PC-9 (cell line): ENCODE data around the gene NPIPB2. TPM values are rescaled to one million over a fixed set of nuclear protein-coding genes. Genes with fewer than 3 reads are reported as not detected.
A peak's percentile ranks its signal among the peaks of the same experiment; 100 is the strongest.

Experiments
- BruUV-seq: library from RNA; stranded (reverse); fragments of 400-500 nt; replicated peaks from 2 replicates; lab custom pipeline; 2021; lab: Mats Ljungman, UMichigan
- CTCF ChIA-PET: fragments of 300-600 bp; sonication (Branson Sonifier 250); formaldehyde crosslinking; loops from one replicate; lab custom pipeline; 2022; ENCODE audit warnings: antibody characterized with exemption; lab: Charles Lee
- POLR2A ChIA-PET: fragments of 300-600 bp; sonication (Branson Sonifier 250); formaldehyde crosslinking; loops from one replicate; lab custom pipeline; 2022; ENCODE audit warnings: antibody characterized with exemption; ENCODE audit not compliant: unreplicated experiment; lab: Charles Lee
- DNase-seq, 2 experiments: peaks; one replicate each; pipeline versions ENCODE4 v3.0.0 to v3.0.0-alpha.2; 2015 to 2022; ENCODE audit warnings: mixed read lengths in 1 of 2
- H2AFZ ChIP-seq: fragments of 200-600 bp; sonication (generic); 2 replicates; pipeline ENCODE4 v1.8.1; 2017; ENCODE audit warnings: antibody characterized with exemption
- H3F3A ChIP-seq: fragments of 200-600 bp; sonication (generic); 2 replicates; pipeline ENCODE4 v1.8.1; 2017; ENCODE audit warnings: antibody characterized with exemption, mild to moderate bottlenecking, low read depth; ENCODE audit not compliant: insufficient read depth
- H3K27ac ChIP-seq: fragments of 200-600 bp; sonication (generic); 2 replicates; pipeline ENCODE4 v1.6.1; 2016; ENCODE audit warnings: mixed run types
- H3K27me3 ChIP-seq: fragments of 200-600 bp; sonication (generic); 2 replicates; pipeline ENCODE4 v1.6.1; 2016; ENCODE audit warnings: low read depth, mixed run types; ENCODE audit not compliant: insufficient read depth
- H3K36me3 ChIP-seq: fragments of 200-600 bp; sonication (generic); 2 replicates; pipeline ENCODE4 v1.6.1; 2016; ENCODE audit warnings: low read depth, mixed run types
- H3K4me1 ChIP-seq: fragments of 200-600 bp; sonication (generic); replicated peaks from 2 replicates; pipeline ENCODE4 v1.6.1; 2016; ENCODE audit warnings: mixed run types; ENCODE audit not compliant: insufficient read depth
- H3K4me2 ChIP-seq: fragments of 200-600 bp; sonication (generic); 2 replicates; pipeline ENCODE4 v1.6.1; 2017; ENCODE audit warnings: mixed run types
- H3K4me3 ChIP-seq: fragments of 200-600 bp; sonication (generic); 2 replicates; pipeline ENCODE4 v1.6.1; 2016; ENCODE audit warnings: mixed run types
- H3K79me2 ChIP-seq: fragments of 200-600 bp; sonication (generic); 2 replicates; pipeline ENCODE4 v1.6.1; 2017; ENCODE audit warnings: low read depth, mixed run types
- H3K9me2 ChIP-seq: fragments of 200-600 bp; sonication (generic); 2 replicates; pipeline ENCODE4 v1.8.1; 2017; ENCODE audit warnings: mild to moderate bottlenecking; ENCODE audit not compliant: insufficient read depth
- H3K9me3 ChIP-seq: fragments of 200-600 bp; sonication (generic); 2 replicates; pipeline ENCODE4 v1.8.1; 2016; ENCODE audit warnings: low read depth; ENCODE audit not compliant: insufficient read depth
- H4K20me1 ChIP-seq: fragments of 200-600 bp; sonication (generic); 2 replicates; pipeline ENCODE4 v1.8.1; 2017; ENCODE audit not compliant: insufficient read depth
- EZH2 ChIP-seq: fragments of 200-600 bp; sonication (generic); IDR thresholded peaks from 2 replicates; pipeline ENCODE4 v1.8.0; 2017; ENCODE audit warnings: antibody characterized with exemption, low read depth
- intact Hi-C: fragments of 100-400 bp; cut with micrococcal nuclease; formaldehyde crosslinking; loops from one replicate; pipeline ENCODE4 v1.10.0; 2022; ENCODE audit not compliant: unreplicated experiment
- total RNA-seq: library from RNA; stranded (reverse); gene quantifications from 2 replicates; pipeline ENCODE4 v1.2.3, GENCODE V29; 2021
- TF ChIP-seq, protein P1 (sequence below): fragments of 200-600 bp; sonication (generic); conservative IDR thresholded peaks from 2 replicates; pipeline ENCODE4 v1.6.1; 2017; ENCODE audit warnings: mixed run types, antibody characterized with exemption, mild to moderate bottlenecking, moderate library complexity

Gene NPIPB2
- total RNA-seq, 1 experiment from 2014 or later: 43.3 TPM

GRCh38 chr16:11950388-11950787 is 8.5 kb upstream of the NPIPB2 start:
- Histone ChIP-seq H3K4me1 (peaks cover 2% of the 10 kb centered on the region; the same call in 1 of the 2 replicates), H3K9me2 (no peaks in the 10 kb centered on the region), H3K9me3 (no peaks in the 10 kb centered on the region), H3K4me2 (no peak overlapping the region), H3K27me3 (no peaks in the 10 kb centered on the region), H3K36me3 (no peaks in the 10 kb centered on the region), H3F3A (peaks cover 7% of the 10 kb centered on the region; the same call in 1 of the 2 replicates), H3K4me3 (no peak overlapping the region), H2AFZ (no peak overlapping the region), H4K20me1 (no peaks in the 10 kb centered on the region), H3K27ac (no peak overlapping the region), H3K79me2 (no peaks in the 10 kb centered on the region)
- TF ChIP-seq, protein P1, sequence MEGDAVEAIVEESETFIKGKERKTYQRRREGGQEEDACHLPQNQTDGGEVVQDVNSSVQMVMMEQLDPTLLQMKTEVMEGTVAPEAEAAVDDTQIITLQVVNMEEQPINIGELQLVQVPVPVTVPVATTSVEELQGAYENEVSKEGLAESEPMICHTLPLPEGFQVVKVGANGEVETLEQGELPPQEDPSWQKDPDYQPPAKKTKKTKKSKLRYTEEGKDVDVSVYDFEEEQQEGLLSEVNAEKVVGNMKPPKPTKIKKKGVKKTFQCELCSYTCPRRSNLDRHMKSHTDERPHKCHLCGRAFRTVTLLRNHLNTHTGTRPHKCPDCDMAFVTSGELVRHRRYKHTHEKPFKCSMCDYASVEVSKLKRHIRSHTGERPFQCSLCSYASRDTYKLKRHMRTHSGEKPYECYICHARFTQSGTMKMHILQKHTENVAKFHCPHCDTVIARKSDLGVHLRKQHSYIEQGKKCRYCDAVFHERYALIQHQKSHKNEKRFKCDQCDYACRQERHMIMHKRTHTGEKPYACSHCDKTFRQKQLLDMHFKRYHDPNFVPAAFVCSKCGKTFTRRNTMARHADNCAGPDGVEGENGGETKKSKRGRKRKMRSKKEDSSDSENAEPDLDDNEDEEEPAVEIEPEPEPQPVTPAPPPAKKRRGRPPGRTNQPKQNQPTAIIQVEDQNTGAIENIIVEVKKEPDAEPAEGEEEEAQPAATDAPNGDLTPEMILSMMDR: no peak
- no peak for TF ChIP-seq EZH2
- BruUV-seq: no TSS peak
- ChIA-PET POLR2A (no interaction called here), CTCF (no interaction called here)
- no peak for DNase-seq
- intact Hi-C loops: no loop called here

- H4K20me1 ChIP-seq: no peaks in the 10 kb centered on the region
- H3K4me2 ChIP-seq: no peak overlapping the region
- H3K4me1 ChIP-seq: no peaks in the 10 kb centered on the region
- ChIA-PET POLR2A (no interaction called here), CTCF (interaction anchor here (1.2 to 1.3 kb wide), 2 partner anchors 34 to 118 kb away, joined by 3 to 6 read pairs; partner anchors contain the start of gene GSPT1)
- no peak overlapping the region for H3K4me3 ChIP-seq
- H3K27me3 ChIP-seq: no peaks in the 10 kb centered on the region
- H3K79me2 ChIP-seq: no peaks in the 10 kb centered on the region
- peak; percentile 50 to 53 for DNase-seq
- H2AFZ ChIP-seq: no peak overlapping the region
- no TSS peak for BruUV-seq
- H3K9me2 ChIP-seq: no peaks in the 10 kb centered on the region
- no peak overlapping the region for H3K27ac ChIP-seq
- intact Hi-C loops: loop anchor here (1.0 kb wide), 1 partner anchor 119 kb away; no protein-coding TSS in a partner anchor
- no peaks in the 10 kb centered on the region for H3K36me3 ChIP-seq
- peaks cover 4% of the 10 kb centered on the region; the same call in 1 of the 2 replicates for H3F3A ChIP-seq
- H3K9me3 ChIP-seq: no peaks in the 10 kb centered on the region
- TF ChIP-seq EZH2: no peak
- TF ChIP-seq, protein P1: peak; percentile 67
Observed at GRCh38 chr16:11949527-11949926, 7.7 kb upstream of the NPIPB2 start.

- no peaks in the 10 kb centered on the region for H3K79me2 ChIP-seq
- H3K27me3 ChIP-seq: no peaks in the 10 kb centered on the region
- H3K4me2 ChIP-seq: no peak overlapping the region
- no peak for DNase-seq
- no peak overlapping the region for H2AFZ ChIP-seq
- BruUV-seq: no TSS peak
- intact Hi-C loops: loop anchor here (1.0 kb wide), 1 partner anchor 119 kb away; no protein-coding TSS in a partner anchor
- no peak overlapping the region for H3K4me3 ChIP-seq
- no peaks in the 10 kb centered on the region for H3K9me3 ChIP-seq
- no peaks in the 10 kb centered on the region for H4K20me1 ChIP-seq
- H3K27ac ChIP-seq: no peak overlapping the region
- H3K36me3 ChIP-seq: no peaks in the 10 kb centered on the region
- H3F3A ChIP-seq: peaks cover 4% of the 10 kb centered on the region; the same call in 1 of the 2 replicates
- POLR2A ChIA-PET: no interaction called here
- TF ChIP-seq EZH2: no peak
- TF ChIP-seq, protein P1: no peak
- no peaks in the 10 kb centered on the region for H3K9me2 ChIP-seq
- CTCF ChIA-PET: interaction anchor here (0.5 to 1.3 kb wide), 6 partner anchors 33 to 1434 kb away, joined by 3 to 9 read pairs (median 5); partner anchors contain the start of gene GSPT1
- no peaks in the 10 kb centered on the region for H3K4me1 ChIP-seq
Observed at GRCh38 chr16:11948819-11949218, 7.0 kb upstream of the NPIPB2 start.
